ENCODE measurements around the gene HSPA14.
"Not testable (repeated sequence)": the region's sequence is repeated elsewhere in the genome, so short reads cannot be mapped to it uniquely, and the experiment has no call there.

- TF ChIP-seq CTCF (IDR thresholded peaks at IDR 0.05; ENCODE audit: low read depth, low read length, missing input control); TAF1 (conservative IDR thresholded peaks at IDR 0.05): not testable (repeated sequence)
Measured at GRCh38 chr10:14864466-14864865, 26.4 kb downstream of the HSPA14 start.
